OCI-LY7 (cell line): ENCODE data around the gene CDH12. TPM values are rescaled to one million over a fixed set of nuclear protein-coding genes. Genes with fewer than 3 reads are reported as not detected.

Experiments
- BruUV-seq: library from RNA; stranded (reverse); fragments of 400-500 nt; replicated peaks from 2 replicates; lab custom pipeline; 2021; lab: Mats Ljungman, UMichigan
- CTCF ChIA-PET: fragments of 300-600 bp; sonication (Branson Sonifier 250); formaldehyde crosslinking; loops from one replicate; lab custom pipeline; 2022; ENCODE audit warnings: antibody characterized with exemption; ENCODE audit not compliant: unreplicated experiment; lab: Charles Lee
- POLR2A ChIA-PET: fragments of 300-600 bp; sonication (Branson Sonifier 250); formaldehyde crosslinking; loops from one replicate; lab custom pipeline; 2022; ENCODE audit warnings: antibody characterized with exemption; lab: Charles Lee
- DNase-seq: peaks from one replicate; pipeline ENCODE4 v3.0.0-alpha.2; 2015; ENCODE audit warnings: low spot score
- H2AFZ ChIP-seq: fragments of 200-600 bp; sonication (generic), shearing (Covaris generic); 2 replicates; pipeline ENCODE4 v1.6.1; 2014; ENCODE audit warnings: mild to moderate bottlenecking, antibody characterized with exemption, low read length, moderate library complexity
- H3K27ac ChIP-seq: fragments of 200-600 bp; sonication (generic); 2 replicates; pipeline ENCODE4 v1.5.1; 2014; ENCODE audit warnings: mixed run types, low read depth, mild to moderate bottlenecking, moderate library complexity, low read length, inconsistent platforms; ENCODE audit not compliant: poor library complexity, severe bottlenecking
- H3K36me3 ChIP-seq: fragments of 200-600 bp; sonication (generic); 2 replicates; pipeline ENCODE4 v1.6.1; 2014; ENCODE audit warnings: mild to moderate bottlenecking, antibody characterized with exemption, low read length, moderate library complexity, mixed read lengths; ENCODE audit not compliant: insufficient read depth
- H3K4me1 ChIP-seq: fragments of 200-600 bp; sonication (generic); 2 replicates; pipeline ENCODE4 v1.5.1; 2014; ENCODE audit warnings: mild to moderate bottlenecking, low read length; ENCODE audit not compliant: insufficient read depth, poor library complexity, severe bottlenecking
- H3K4me2 ChIP-seq: fragments of 200-600 bp; sonication (generic); 2 replicates; pipeline ENCODE4 v1.6.1; 2014; ENCODE audit warnings: mild to moderate bottlenecking, low read length
- H3K4me3 ChIP-seq: fragments of 200-600 bp; sonication (generic); 2 replicates; pipeline ENCODE4 v1.5.1; 2014; ENCODE audit warnings: mild to moderate bottlenecking, low read depth, low read length; ENCODE audit not compliant: poor library complexity, severe bottlenecking
- H3K79me2 ChIP-seq: fragments of 200-600 bp; sonication (generic); 2 replicates; pipeline ENCODE4 v1.6.1; 2016; ENCODE audit warnings: low read depth, mild to moderate bottlenecking, low read length, moderate library complexity, mixed read lengths; ENCODE audit not compliant: insufficient read depth
- H3K9me2 ChIP-seq: fragments of 200-600 bp; sonication (generic); 2 replicates; pipeline ENCODE4 v1.6.1; 2016; ENCODE audit warnings: mild to moderate bottlenecking, low read length, mixed read lengths; ENCODE audit not compliant: insufficient read depth
- H3K9me3 ChIP-seq: fragments of 200-600 bp; sonication (generic); 2 replicates; pipeline ENCODE4 v1.6.1; 2014; ENCODE audit warnings: mild to moderate bottlenecking, mixed run types, low read length, mixed read lengths
- H4K20me1 ChIP-seq: fragments of 200-600 bp; sonication (generic); 2 replicates; pipeline ENCODE4 v1.6.1; 2014; ENCODE audit warnings: mild to moderate bottlenecking, antibody characterized with exemption, low read length, moderate library complexity, mixed read lengths; ENCODE audit not compliant: insufficient read depth
- CTCF ChIP-seq: fragments of 200-600 bp; sonication (generic); conservative IDR thresholded peaks from 2 replicates; pipeline ENCODE4 v1.5.1; 2014; ENCODE audit warnings: mild to moderate bottlenecking, antibody characterized with exemption, low read length, moderate library complexity, mixed read lengths
- EZH2phosphoT487 ChIP-seq: fragments of 200-600 bp; sonication (generic); IDR thresholded peaks from 2 replicates; pipeline ENCODE4 v1.6.1; 2018; ENCODE audit warnings: low read depth, borderline replicate concordance, mild to moderate bottlenecking, mixed run types, antibody characterized with exemption, low read length, moderate library complexity, mixed read lengths
- intact Hi-C: fragments of 100-400 bp; cut with micrococcal nuclease; formaldehyde crosslinking; loops from one replicate; pipeline ENCODE4 v1.10.0; 2022; ENCODE audit not compliant: unreplicated experiment
- total RNA-seq, 2 experiments: library from RNA; depleted of rRNA in 1 of 2; stranded (reverse); fragments of >200 nt in 1 of 2; shearing (Covaris generic) in 1 of 2; gene quantifications; 2 replicates each; pipeline ENCODE4 v1.2.3, GENCODE V29; 2014 to 2022

Gene CDH12
- total RNA-seq, 2 experiments from 2014 or later = not detected

GRCh38 chr5:21858441-21858840 is 994.7 kb downstream of the CDH12 start:
- no peak overlapping the region for H2AFZ ChIP-seq
- CTCF ChIA-PET = no interaction called here
- no peak for TF ChIP-seq EZH2phosphoT487
- no peak for TF ChIP-seq CTCF
- H3K27ac ChIP-seq = no peak overlapping the region
- H3K9me2 ChIP-seq = no peaks in the 10 kb centered on the region
- H3K4me2 ChIP-seq = no peak overlapping the region
- no peaks in the 10 kb centered on the region for H3K4me1 ChIP-seq
- no peaks in the 10 kb centered on the region for H3K9me3 ChIP-seq
- intact Hi-C loops = no loop called here
- no peaks in the 10 kb centered on the region for H4K20me1 ChIP-seq
- POLR2A ChIA-PET = no interaction called here
- no peak for DNase-seq
- H3K79me2 ChIP-seq = no peaks in the 10 kb centered on the region
- H3K4me3 ChIP-seq = no peak overlapping the region
- H3K36me3 ChIP-seq = no peaks in the 10 kb centered on the region
- BruUV-seq = no TSS peak

- no peaks in the 10 kb centered on the region for H3K79me2 ChIP-seq
- no peaks in the 10 kb centered on the region for H3K4me1 ChIP-seq
- H3K27ac ChIP-seq = no peak overlapping the region
- TF ChIP-seq CTCF (no peak), EZH2phosphoT487 (no peak)
- no peak overlapping the region for H2AFZ ChIP-seq
- H3K4me3 ChIP-seq = no peak overlapping the region
- no peaks in the 10 kb centered on the region for H3K9me2 ChIP-seq
- no TSS peak for BruUV-seq
- H3K4me2 ChIP-seq = no peak overlapping the region
- no peaks in the 10 kb centered on the region for H3K36me3 ChIP-seq
- intact Hi-C loops = no loop called here
- CTCF ChIA-PET = no interaction called here
- POLR2A ChIA-PET = no interaction called here
- DNase-seq = no peak
- no peaks in the 10 kb centered on the region for H3K9me3 ChIP-seq
- H4K20me1 ChIP-seq = no peaks in the 10 kb centered on the region
These were observed 996.2 kb downstream of the CDH12 start for GRCh38 chr5:21856987-21857386.

- H4K20me1 ChIP-seq = no peaks in the 10 kb centered on the region
- no peak overlapping the region for H3K27ac ChIP-seq
- H2AFZ ChIP-seq = no peak overlapping the region
- H3K9me3 ChIP-seq = no peaks in the 10 kb centered on the region
- H3K36me3 ChIP-seq = no peaks in the 10 kb centered on the region
- DNase-seq = no peak
- ChIA-PET POLR2A (interaction anchor here (1.1 kb wide), 1 partner anchor 8 kb away, joined by 3 read pairs; no protein-coding TSS in a partner anchor), CTCF (no interaction called here)
- no peaks in the 10 kb centered on the region for H3K9me2 ChIP-seq
- TF ChIP-seq CTCF = no peak
- no TSS peak for BruUV-seq
- no peaks in the 10 kb centered on the region for H3K79me2 ChIP-seq
- H3K4me1 ChIP-seq = no peaks in the 10 kb centered on the region
- intact Hi-C loops = no loop called here
- H3K4me2 ChIP-seq = no peak overlapping the region
- H3K4me3 ChIP-seq = no peak overlapping the region
These were observed 1005.8 kb downstream of the CDH12 start for GRCh38 chr5:21847300-21847699.
